K562 (cell line): ENCODE measurements around the gene POT1.

Source experiments
- CREM ChIP-seq: IDR thresholded peaks from 2 replicates; pipeline ENCODE4 v1.6.1; 2014; ENCODE audit warnings: antibody characterized with exemption, low read depth
- PATZ1 ChIP-seq: fragments of 250-450 bp; sonication (Bioruptor Pico); IDR thresholded peaks from 2 replicates; pipeline ENCODE4 v1.5.0; 2020; ENCODE audit warnings: mild to moderate bottlenecking, borderline replicate concordance
- ZNF766 ChIP-seq: fragments of 200-800 bp; sonication (Bioruptor generic); conservative IDR thresholded peaks from 2 replicates; pipeline ENCODE4 v1.6.1; 2016; ENCODE audit warnings: missing genetic modification characterization, missing compliant biosample characterization

- TF ChIP-seq PATZ1 (no peak), CREM (no peak), ZNF766 (no peak)
These were observed 93.5 kb downstream of the POT1 start for GRCh38 chr7:124836173-124836572.
